C1 segment of cervical spinal cord (tissue), 14 donors: ENCODE data around the gene MOSPD3.

Experiments
- DNase-seq, 14 donors: peaks; one replicate each; lab custom pipeline; 2025; lab: John Stamatoyannopoulos, UW

MOSPD3 gene

GRCh38 chr7:100575206-100575631, 37.1 kb upstream of the MOSPD3 start:
- DNase-seq = no peak

- DNase-seq = no peak
Observed at GRCh38 chr7:100575746-100576383, 36.5 kb upstream of the MOSPD3 start.

GRCh38 chr7:100576384-100576993, 35.9 kb upstream of the MOSPD3 start:
- DNase-seq = no peak

- no peak for DNase-seq
Observed at GRCh38 chr7:100577103-100577502, 35.2 kb upstream of the MOSPD3 start.

- no peak for DNase-seq
Observed at GRCh38 chr7:100577507-100577906, 34.8 kb upstream of the MOSPD3 start.

GRCh38 chr7:100578246-100579183, 33.8 kb upstream of the MOSPD3 start:
- DNase-seq = no peak

GRCh38 chr7:100580466-100581283, 31.7 kb upstream of the MOSPD3 start:
- no peak for DNase-seq

- DNase-seq = no peak
Observed at GRCh38 chr7:100582041-100582579, 30.2 kb upstream of the MOSPD3 start.

GRCh38 chr7:100582650-100583049, 29.7 kb upstream of the MOSPD3 start:
- DNase-seq = no peak

GRCh38 chr7:100583132-100584053, 28.9 kb upstream of the MOSPD3 start:
- DNase-seq = peak in 9 of 14 donors; percentile 24 to 59 (median 28)

DNA sequence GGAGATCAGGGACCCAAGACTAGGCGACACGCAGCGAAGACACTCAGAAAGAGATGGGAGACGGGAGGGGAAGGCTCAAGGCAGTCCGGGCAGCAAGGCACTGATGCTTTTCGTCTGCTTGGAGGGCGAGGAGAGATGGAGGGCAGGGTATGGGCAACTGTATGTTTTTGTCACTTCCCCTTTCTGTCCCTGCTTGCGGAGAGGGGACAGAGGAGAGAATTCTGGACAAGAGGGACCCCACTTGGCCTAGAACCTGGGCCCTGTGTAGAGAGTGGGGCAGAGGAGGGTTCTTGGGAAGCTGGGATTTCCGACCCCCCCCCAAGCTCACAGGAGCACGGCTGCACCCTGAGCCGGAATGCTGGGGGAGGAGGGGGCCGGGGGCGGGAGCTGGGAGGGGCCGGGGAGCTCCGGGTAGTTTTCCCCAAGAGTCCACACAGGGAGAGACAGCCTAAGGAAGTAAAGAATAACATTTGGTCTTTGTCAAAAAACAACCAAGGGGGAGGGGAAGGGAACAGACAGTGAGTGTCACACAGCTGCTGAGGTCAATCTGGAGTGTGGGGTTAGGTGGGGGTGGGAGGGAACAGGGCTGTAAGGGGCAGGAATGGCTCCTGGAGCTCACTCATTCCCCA, 28.2 kb upstream of the MOSPD3 start:
- peak in 2 of 14 donors; percentile 6 to 50 for DNase-seq

DNA sequence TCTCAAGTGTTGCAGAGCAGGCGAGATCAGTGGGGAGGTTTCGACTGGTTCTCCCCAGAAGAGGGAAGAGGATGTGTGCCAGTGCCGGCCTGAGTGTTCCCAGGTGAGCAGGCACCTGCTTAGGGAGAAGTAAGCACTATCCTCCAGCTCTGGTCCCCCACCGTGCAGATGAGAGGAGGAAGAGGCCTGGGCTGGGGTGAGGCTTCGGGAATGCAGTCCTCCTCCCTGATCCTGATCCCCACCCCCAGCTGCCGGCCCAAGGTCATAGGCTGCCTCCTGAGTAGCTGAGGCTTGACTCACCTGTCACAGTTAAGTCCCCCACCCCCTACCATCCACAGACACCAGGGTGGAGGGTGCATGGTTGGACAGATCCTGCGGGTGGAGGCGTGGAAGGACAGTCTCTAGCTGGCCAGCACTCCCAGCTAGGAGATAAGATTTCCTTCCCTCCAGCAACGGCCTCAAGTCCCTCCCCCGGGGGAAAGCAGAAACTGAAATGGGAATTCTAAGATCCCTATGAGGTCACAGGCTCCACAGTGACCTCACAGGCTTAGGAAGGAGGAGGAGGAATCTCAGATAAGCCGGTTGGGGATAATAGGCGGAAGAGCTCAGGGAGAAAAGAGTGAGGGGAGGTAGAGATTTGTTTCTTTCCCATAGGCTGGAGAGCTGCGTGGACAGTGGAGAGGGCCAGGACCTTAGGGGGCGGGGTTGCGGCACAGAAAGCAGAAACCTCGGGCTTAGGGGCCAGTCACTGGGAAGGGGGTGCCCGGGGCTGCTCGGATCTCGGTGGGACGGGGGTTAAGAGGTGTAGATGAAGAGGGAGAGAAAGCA, 27.4 kb upstream of the MOSPD3 start:
- peak in 2 of 14 donors; percentile 13 to 31 for DNase-seq

DNA sequence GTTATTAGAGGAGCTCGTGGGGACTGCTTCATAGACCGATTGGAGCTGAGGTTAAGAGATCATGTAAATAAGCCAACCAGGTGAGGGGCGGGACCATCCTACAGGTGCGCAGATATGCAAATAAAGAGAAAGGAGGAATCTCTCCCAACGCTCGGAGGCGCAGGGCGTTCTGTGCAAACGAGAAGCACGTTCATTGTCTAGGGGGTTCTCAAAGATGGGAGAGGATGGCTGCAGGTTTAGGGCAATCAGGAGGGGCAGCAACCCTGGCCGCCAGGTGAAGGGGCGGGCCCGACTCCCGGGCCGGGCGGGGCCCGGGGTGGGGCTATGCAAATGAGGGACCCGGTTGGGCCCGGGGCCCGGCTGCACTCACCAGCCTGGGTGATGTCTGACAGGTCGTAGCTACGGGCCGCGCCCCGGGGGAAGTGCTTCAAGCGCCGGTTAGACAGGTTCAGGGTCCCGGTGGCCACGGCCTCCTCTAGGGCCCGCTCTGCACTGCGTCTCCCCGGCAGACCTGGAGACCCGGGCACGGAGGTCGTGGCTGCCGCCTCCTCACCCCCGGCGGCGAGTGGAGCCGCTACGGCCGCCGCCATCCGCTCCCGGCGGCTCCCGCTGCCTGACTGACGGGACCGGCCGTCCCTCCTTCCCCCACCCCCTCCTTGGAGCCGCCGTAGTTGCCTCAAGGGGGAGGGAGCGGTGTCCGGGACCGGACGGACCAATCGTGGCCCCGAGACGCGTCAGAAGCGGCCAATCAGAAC, 26.7 kb upstream of the MOSPD3 start, which contains the start of gene LRCH4:
LRCH4 (minus strand) TSS at position 619 of the 755 bp plus-strand sequence; CDS start at position 590, 29 bp downstream.
- DNase-seq = peak in 1 of 14 donors; percentile 72

DNA sequence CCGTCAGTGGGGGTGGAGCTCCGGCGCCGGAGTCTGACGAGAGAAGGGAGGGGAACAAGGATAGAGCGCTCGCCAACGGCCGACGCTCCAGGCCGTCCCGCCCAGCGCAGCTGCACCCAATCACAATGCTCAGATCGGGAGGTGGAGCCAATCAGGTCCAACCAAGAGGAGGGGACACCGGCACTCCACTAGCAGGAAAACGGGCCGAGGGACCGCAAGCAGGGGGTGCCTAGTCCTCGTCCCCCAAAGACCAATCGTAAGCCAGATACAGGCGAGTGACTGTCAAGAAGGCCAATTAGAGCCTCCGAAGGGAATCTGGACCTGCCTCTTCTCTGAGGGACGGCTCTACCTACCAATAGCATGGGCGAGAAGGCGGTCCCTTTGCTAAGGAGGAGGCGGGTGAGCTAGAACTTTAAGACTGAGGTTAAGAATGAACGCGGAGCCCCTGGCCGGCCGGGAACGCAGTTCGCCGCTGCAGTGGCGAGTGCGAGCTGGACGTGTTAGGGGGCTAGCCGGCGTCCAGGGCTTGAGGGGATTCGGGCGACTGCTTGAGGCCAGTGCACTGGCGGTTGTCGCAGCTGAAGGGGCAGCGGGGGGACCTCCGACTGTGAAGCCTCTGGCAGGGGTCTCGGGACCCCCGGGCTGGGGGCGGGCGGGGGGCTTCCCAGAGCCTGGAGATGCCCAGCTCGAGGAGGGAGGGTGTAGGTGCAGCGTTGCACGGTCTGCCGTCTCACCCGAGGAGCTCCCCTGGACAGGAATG, 25.9 kb upstream of the MOSPD3 start, which contains the start of gene FBXO24:
FBXO24 (plus strand) TSS at position 63 of the 760 bp plus-strand sequence; CDS start at position 361, 298 bp downstream.
- peak; percentile 98 to 100 (median 100) for DNase-seq

GRCh38 chr7:100588438-100588837, 23.9 kb upstream of the MOSPD3 start:
- no peak for DNase-seq

DNA sequence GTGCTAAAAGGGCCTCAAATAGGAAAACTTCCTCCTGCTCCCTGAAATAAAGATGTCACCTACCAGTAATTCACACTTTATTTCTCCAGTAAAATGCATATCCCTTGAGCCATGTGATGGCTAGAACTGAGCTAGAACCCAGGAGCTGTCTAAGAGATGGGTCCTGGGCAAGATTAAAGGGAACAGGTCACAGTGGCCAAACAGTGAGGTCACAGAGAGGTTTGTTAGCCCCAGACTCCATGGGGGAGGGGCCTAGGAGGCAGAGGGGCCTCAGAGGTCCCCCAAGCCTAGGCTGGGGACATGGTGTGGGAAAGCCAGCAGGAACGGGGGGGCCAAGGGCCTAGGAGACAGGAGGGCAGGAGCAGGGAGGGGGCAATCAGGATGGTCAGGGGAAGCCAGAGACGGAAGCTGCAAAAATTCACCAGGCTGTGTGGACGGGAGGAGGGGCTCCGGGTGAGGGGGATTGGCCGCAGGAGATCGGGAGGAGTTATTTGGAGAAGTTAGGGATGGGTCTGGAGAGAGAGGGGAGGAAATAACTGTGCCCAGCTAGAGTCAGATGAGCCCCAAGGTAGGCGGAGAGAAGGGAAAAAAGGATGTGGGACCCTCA, 22.9 kb upstream of the MOSPD3 start:
- no peak for DNase-seq
